ENCODE results near the gene DIP2C. TPM values are rescaled to one million over a fixed set of nuclear protein-coding genes. Genes with fewer than 3 reads are reported as not detected.
A peak's percentile ranks its signal among the peaks of the same experiment; 100 is the strongest.
"Not testable (repeated sequence)": the region's sequence is repeated elsewhere in the genome, so short reads cannot be mapped to it uniquely, and the experiment has no call there.

Gene DIP2C
- polyA plus RNA-seq, 2 donors, result 2.2 to 2.7 TPM

DNA sequence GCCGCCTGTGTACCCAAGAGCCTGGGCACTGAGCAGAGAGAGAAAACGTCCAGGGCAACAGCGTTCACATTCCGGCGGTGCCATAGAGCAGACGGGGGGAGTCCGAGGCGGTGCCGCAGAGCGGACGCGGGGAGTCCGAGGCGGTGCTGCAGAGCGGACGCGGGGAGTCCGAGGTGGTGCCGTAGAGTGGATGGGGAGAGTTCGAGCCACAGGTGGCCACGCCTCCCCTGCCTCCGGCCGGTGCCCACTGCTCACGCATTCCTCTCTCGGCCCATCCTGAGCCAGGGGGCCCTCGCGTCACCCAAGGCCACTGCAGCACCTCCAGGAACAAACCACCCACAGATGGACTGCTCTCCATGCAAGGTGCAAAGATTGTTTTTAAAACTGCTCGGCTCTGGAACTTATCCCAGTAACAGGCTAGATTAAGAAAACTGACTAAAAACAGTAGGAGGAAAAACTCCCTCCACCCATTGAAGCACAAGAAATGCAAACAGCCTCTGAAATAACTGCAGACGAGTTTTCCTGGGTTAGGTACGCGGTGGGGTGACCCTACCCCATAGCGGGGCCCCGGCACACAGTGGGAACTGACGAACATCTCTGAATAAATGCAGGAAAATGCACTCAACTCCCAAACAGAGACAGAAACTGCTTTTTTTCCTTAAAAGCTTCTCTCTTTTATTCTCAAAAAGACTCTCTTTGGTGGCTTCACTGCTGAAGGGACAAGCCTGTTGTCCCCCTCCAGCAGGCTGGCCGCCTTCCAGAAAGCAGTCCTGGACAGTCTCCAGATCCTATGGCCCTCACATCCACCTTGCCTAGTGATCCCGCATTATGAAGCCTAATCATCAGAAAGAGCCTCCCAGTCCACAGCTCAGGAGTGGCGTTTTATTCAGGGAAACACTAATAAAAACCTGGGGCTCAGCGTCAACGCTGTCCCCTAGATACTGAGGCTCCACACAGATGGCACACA, 55.9 kb downstream of the DIP2C start:
- Histone ChIP-seq H3K4me1 (ENCODE audit: control insufficient read depth in 2 of 2, insufficient read depth in 2 of 2, low read length in 1 of 2) (peaks cover 0 to 8% of the 10 kb centered on the region in 2 donors), H3K27me3 (ENCODE audit: control insufficient read depth in 1 of 2, insufficient read depth in 2 of 2, low read length in 2 of 2) (no peaks in the 10 kb centered on the region), H3K36me3 (ENCODE audit: control insufficient read depth in 2 of 2, insufficient read depth in 2 of 2, low read length in 1 of 2) (peaks cover 0 to 2% of the 10 kb centered on the region in 2 donors), H3K27ac (ENCODE audit: low read depth in 2 of 2, low read length in 1 of 2) (peak overlapping the region in 1 of 2 donors; percentile 33), H3K9me3 (ENCODE audit: control insufficient read depth in 2 of 2, insufficient read depth in 1 of 2, low read depth in 1 of 2, low read length in 1 of 2) (no peaks in the 10 kb centered on the region), H3K4me3 (ENCODE audit: low read depth in 1 of 2, low read length in 2 of 2) (no peak overlapping the region)
- 82 to 86% methylated on average over 37 to 39 of the region's 39 CpGs for WGBS, 2 donors

DNA sequence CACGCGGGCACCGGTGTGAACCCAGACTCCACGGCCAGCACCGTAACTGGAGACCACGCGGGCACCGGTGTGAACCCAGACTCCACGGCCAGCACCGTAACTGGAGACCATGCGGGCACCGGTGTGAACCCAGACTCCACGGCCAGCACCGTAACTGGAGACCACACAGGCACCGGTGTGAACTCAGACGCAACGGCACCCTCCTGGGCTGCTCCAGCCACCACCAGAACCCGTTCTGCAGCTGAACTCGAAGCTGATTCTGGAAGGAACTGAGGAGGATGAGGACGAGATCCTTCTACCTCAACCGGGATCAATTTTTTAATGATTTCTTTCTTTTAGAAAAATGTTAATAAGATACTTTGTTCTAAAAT, 56.7 kb downstream of the DIP2C start:
- not testable (repeated sequence) for H3K4me1 ChIP-seq (ENCODE audit: control insufficient read depth in 2 of 2, insufficient read depth in 2 of 2, low read length in 1 of 2); H3K27me3 ChIP-seq (ENCODE audit: control insufficient read depth in 1 of 2, insufficient read depth in 2 of 2, low read length in 2 of 2); H3K27ac ChIP-seq (ENCODE audit: low read depth in 2 of 2, low read length in 1 of 2); H3K4me3 ChIP-seq (ENCODE audit: low read depth in 1 of 2, low read length in 2 of 2); H3K9me3 ChIP-seq (ENCODE audit: control insufficient read depth in 2 of 2, insufficient read depth in 1 of 2, low read depth in 1 of 2, low read length in 1 of 2); H3K36me3 ChIP-seq (ENCODE audit: control insufficient read depth in 2 of 2, insufficient read depth in 2 of 2, low read length in 1 of 2)
- 94 to 96% methylated on average over 20 of the region's 21 CpGs for WGBS, 2 donors

DNA sequence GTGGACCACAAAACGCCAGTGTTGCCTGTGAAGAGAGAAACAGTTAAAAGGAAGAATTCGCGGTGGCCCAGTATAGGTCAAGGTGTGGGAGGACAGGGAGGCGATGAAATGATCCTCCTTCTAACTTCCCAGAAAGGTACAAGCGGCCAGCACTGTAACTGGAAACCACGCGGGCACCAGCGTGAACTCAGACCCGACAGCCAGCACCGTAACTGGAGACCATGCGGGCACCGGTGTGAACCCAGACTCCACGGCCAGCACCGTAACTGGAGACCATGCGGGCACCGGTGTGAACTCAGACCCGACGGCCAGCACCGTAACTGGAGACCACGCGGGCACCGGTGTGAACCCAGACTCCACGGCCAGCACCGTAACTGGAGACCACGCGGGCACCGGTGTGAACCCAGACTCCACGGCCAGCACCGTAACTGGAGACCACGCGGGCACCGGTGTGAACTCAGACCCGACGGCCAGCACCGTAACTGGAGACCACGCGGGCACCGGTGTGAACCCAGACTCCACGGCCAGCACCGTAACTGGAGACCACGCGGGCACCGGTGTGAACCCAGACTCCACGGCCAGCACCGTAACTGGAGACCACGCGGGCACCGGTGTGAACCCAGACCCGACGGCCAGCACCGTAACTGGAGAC, 57.2 kb downstream of the DIP2C start:
- H3K4me1 ChIP-seq (ENCODE audit: control insufficient read depth in 2 of 2, insufficient read depth in 2 of 2, low read length in 1 of 2); H3K36me3 ChIP-seq (ENCODE audit: control insufficient read depth in 2 of 2, insufficient read depth in 2 of 2, low read length in 1 of 2); H3K9me3 ChIP-seq (ENCODE audit: control insufficient read depth in 2 of 2, insufficient read depth in 1 of 2, low read depth in 1 of 2, low read length in 1 of 2); H3K27ac ChIP-seq (ENCODE audit: low read depth in 2 of 2, low read length in 1 of 2); H3K27me3 ChIP-seq (ENCODE audit: control insufficient read depth in 1 of 2, insufficient read depth in 2 of 2, low read length in 2 of 2); H3K4me3 ChIP-seq (ENCODE audit: low read depth in 1 of 2, low read length in 2 of 2): not testable (repeated sequence)
- WGBS, 2 donors, result 95 to 98% methylated on average over 25 to 49 of the region's 51 CpGs

DNA sequence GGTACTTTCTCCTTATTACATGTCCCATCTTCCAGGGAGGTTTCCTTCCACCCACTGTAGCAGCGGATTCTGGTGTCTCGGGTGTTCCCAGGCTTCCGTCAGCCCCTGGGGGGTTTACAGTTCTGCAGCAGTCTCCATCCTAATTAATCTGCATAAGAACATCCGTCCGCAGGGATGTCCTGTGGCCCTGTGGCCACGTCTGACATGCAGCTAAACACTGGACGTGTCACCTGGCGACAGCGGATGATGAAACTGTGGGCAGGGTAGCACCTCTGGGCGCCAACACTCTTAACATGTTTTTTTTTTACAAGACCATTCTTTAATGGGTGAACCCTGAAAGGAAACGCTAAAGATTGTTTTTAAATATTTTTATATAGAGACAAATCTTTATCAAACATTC, 58.2 kb downstream of the DIP2C start:
- no peaks in the 10 kb centered on the region for H3K9me3 ChIP-seq (ENCODE audit: control insufficient read depth in 2 of 2, insufficient read depth in 1 of 2, low read depth in 1 of 2, low read length in 1 of 2)
- no peak overlapping the region for H3K27ac ChIP-seq (ENCODE audit: low read depth in 2 of 2, low read length in 1 of 2)
- no peak overlapping the region for H3K4me3 ChIP-seq (ENCODE audit: low read depth in 1 of 2, low read length in 2 of 2)
- H3K36me3 ChIP-seq (ENCODE audit: control insufficient read depth in 2 of 2, insufficient read depth in 2 of 2, low read length in 1 of 2), result peaks cover 0 to 2% of the 10 kb centered on the region in 2 donors
- H3K27me3 ChIP-seq (ENCODE audit: control insufficient read depth in 1 of 2, insufficient read depth in 2 of 2, low read length in 2 of 2), result no peaks in the 10 kb centered on the region
- H3K4me1 ChIP-seq (ENCODE audit: control insufficient read depth in 2 of 2, insufficient read depth in 2 of 2, low read length in 1 of 2), result no peaks in the 10 kb centered on the region
- WGBS, 2 donors, result 85 to 89% methylated on average over 11 of the region's 11 CpGs

DNA sequence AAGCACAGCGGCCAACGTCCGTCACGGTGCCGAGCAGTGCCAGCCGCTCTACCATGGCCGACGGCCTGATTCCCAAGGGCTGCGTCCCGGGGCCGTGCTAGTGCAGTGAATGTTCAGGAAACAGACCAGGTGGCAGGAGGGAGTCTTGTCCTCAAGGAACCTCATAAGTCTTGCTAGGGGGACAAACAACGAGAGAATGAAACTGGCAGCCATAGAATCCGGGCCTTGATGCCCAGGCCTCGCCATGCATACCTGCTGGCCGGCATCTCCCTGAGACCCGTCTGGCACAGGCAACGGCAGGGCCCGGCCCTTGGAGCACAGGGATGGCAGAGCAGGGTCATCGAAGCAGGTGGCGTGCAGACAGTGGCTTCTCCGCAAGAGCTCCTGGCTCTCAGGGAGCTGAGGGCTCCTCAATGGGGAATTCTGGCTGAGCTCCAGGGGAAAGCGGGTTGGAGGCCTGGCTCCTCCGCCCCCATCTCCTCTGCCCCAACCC, 58.8 kb downstream of the DIP2C start:
- 88 to 90% methylated on average over 23 of the region's 23 CpGs for WGBS, 2 donors
- Histone ChIP-seq H3K36me3 (ENCODE audit: control insufficient read depth in 2 of 2, insufficient read depth in 2 of 2, low read length in 1 of 2) (peaks cover 0 to 2% of the 10 kb centered on the region in 2 donors), H3K27me3 (ENCODE audit: control insufficient read depth in 1 of 2, insufficient read depth in 2 of 2, low read length in 2 of 2) (no peaks in the 10 kb centered on the region)

DNA sequence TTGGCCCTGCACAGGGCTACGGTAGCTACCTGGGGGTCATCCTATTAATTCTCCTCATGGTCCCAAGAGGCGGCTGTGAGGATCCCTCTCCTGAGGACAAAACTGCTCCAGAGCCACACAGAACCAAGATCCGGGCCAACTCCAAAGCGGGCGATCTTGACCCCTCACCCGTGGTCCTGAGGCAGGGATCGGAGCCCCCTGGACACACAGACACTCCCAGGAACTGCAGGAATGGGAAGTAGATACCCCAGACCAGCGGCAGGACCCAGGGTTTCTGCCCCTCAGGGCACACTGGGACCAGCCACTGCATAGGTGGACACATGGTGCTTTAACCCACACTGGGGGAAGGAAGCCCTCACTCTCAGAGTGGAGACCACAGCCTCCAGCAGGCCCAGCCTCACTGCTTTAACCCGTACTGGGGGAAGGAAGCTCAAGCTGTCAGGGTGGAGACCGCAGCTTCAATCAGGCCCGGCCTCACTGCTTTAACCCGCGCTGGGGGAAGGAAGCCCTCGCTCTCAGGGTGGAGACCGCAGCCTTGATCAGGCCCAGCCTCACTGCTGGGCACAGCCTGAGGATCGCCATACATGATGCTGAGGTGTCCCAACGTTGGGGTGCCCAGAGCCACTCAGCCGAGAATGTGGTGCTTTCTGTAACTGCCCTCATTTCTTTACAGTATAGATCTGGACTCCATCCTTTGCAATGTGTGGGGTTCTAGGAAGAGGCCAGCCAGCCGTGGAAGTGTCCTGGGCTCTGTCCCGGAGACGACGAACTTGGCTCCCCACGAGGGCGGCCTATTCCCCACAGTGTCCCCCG, 60.1 kb downstream of the DIP2C start:
- WGBS, 2 donors, result 84 to 86% methylated on average over 25 of the region's 25 CpGs
- no peaks in the 10 kb centered on the region for H3K9me3 ChIP-seq (ENCODE audit: control insufficient read depth in 2 of 2, insufficient read depth in 1 of 2, low read depth in 1 of 2, low read length in 1 of 2)
- H3K4me3 ChIP-seq (ENCODE audit: low read depth in 1 of 2, low read length in 2 of 2), result no peak overlapping the region
- H3K36me3 ChIP-seq (ENCODE audit: control insufficient read depth in 2 of 2, insufficient read depth in 2 of 2, low read length in 1 of 2), result peaks cover 0 to 2% of the 10 kb centered on the region in 2 donors
- H3K27me3 ChIP-seq (ENCODE audit: control insufficient read depth in 1 of 2, insufficient read depth in 2 of 2, low read length in 2 of 2), result no peaks in the 10 kb centered on the region
- no peak overlapping the region for H3K27ac ChIP-seq (ENCODE audit: low read depth in 2 of 2, low read length in 1 of 2)
- H3K4me1 ChIP-seq (ENCODE audit: control insufficient read depth in 2 of 2, insufficient read depth in 2 of 2, low read length in 1 of 2), result peaks cover 3 to 6% of the 10 kb centered on the region in 2 donors

More for the DNA sequence above, 58.8 kb downstream of the DIP2C start:
- no peaks in the 10 kb centered on the region for H3K9me3 ChIP-seq (ENCODE audit: control insufficient read depth in 2 of 2, insufficient read depth in 1 of 2, low read depth in 1 of 2, low read length in 1 of 2)
- no peak overlapping the region for H3K27ac ChIP-seq (ENCODE audit: low read depth in 2 of 2, low read length in 1 of 2)
- H3K4me3 ChIP-seq (ENCODE audit: low read depth in 1 of 2, low read length in 2 of 2), result no peak overlapping the region
- H3K4me1 ChIP-seq (ENCODE audit: control insufficient read depth in 2 of 2, insufficient read depth in 2 of 2, low read length in 1 of 2), result peaks cover 0 to 3% of the 10 kb centered on the region in 2 donors

DNA sequence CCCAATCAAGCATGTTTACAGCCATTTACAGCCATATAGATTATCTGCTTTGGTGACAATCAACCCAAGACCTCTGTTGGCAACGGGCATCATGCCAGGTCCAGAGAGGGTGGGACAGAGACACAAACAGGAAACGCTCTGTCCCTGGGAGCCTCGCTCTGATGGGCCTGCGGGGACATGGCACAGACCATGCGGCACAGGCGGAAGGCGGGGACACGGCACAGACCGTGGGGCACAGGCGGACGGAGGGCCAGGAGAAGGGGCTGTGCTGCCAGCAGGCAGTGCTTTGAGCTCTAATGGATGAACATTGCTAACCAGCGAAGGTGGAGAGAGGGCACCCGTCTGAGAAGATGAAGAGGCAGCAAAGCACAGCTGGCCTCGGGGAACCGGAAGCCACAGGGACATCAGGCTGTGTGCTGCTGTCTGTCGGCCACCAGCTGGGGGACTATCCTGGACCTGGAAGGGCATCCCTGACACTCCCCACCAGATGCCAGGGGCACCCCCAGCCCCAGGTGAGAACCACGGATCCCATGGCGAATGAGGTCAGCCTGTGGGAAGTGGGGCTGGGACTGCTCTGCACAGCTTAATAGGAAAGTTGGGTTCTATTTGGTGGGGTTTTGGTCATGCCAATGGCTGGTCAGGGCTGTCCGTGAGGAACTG, 61.0 kb downstream of the DIP2C start:
- H3K27me3 ChIP-seq (ENCODE audit: control insufficient read depth in 1 of 2, insufficient read depth in 2 of 2, low read length in 2 of 2), result no peaks in the 10 kb centered on the region
- H3K4me3 ChIP-seq (ENCODE audit: low read depth in 1 of 2, low read length in 2 of 2), result no peak overlapping the region
- H3K36me3 ChIP-seq (ENCODE audit: control insufficient read depth in 2 of 2, insufficient read depth in 2 of 2, low read length in 1 of 2), result peaks cover 0 to 2% of the 10 kb centered on the region in 2 donors
- H3K4me1 ChIP-seq (ENCODE audit: control insufficient read depth in 2 of 2, insufficient read depth in 2 of 2, low read length in 1 of 2), result peaks cover 10 to 11% of the 10 kb centered on the region in 2 donors
- no peak overlapping the region for H3K27ac ChIP-seq (ENCODE audit: low read depth in 2 of 2, low read length in 1 of 2)
- WGBS, 2 donors, result 90 to 91% methylated on average over 19 of the region's 19 CpGs
- H3K9me3 ChIP-seq (ENCODE audit: control insufficient read depth in 2 of 2, insufficient read depth in 1 of 2, low read depth in 1 of 2, low read length in 1 of 2), result no peaks in the 10 kb centered on the region

DNA sequence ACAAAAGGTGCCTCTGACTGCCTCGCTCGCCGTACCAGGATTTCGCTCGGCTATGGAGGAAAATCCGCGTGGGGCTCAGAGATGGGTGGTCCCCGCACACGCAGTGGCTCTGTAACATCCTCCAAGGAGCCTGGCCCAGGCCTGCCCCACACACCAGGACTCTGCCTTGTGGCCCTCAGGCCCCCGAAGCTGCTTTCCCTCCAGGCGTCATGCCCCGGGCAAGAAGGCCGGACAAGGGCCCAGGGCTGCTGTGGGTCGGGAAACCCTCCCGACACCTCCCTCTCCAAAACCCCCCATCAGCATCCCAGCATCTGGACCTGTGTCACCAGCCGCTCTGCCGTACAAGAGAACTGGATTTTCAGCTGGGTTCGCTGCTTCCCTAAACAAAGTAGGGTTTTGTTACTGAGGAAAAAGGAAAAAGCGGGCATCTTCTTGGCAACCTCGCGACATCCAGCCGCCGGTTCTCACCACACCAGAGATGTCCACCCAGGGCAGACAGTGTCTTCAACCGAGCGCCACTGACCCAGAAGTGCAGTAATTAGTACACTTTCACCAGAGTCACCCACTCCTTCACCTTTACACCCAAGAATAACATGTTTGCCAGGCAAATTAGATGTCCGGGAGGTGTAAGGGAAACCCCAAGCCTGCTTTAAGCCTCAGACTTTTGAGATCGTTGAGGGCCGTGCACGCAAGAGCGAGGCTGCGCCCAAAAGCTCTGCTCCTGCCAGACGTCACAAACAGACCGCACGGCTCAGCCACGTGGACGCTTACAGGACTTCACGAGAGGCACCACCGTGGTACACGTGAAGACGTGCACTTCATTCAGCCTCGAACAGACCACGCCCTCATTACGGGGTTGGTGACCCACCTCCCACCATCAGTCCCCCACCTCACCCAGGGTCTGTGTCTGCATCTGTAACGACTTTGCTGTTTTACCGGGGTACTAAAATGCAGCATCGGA, 62.2 kb downstream of the DIP2C start:
- no peaks in the 10 kb centered on the region for H3K9me3 ChIP-seq (ENCODE audit: control insufficient read depth in 2 of 2, insufficient read depth in 1 of 2, low read depth in 1 of 2, low read length in 1 of 2)
- peaks cover 10 to 11% of the 10 kb centered on the region in 2 donors for H3K4me1 ChIP-seq (ENCODE audit: control insufficient read depth in 2 of 2, insufficient read depth in 2 of 2, low read length in 1 of 2)
- WGBS, 2 donors, result 93 to 94% methylated on average over 46 of the region's 46 CpGs
- H3K27ac ChIP-seq (ENCODE audit: low read depth in 2 of 2, low read length in 1 of 2), result no peak overlapping the region
- H3K36me3 ChIP-seq (ENCODE audit: control insufficient read depth in 2 of 2, insufficient read depth in 2 of 2, low read length in 1 of 2), result peaks cover 0 to 2% of the 10 kb centered on the region in 2 donors
- no peak overlapping the region for H3K4me3 ChIP-seq (ENCODE audit: low read depth in 1 of 2, low read length in 2 of 2)
- H3K27me3 ChIP-seq (ENCODE audit: control insufficient read depth in 1 of 2, insufficient read depth in 2 of 2, low read length in 2 of 2), result no peaks in the 10 kb centered on the region

All from esophagus (tissue), 2 donors.